Neural progenitor cell (in vitro differentiated cells): ENCODE measurements around the gene KLHL20. TPM values are rescaled to one million over a fixed set of nuclear protein-coding genes. Genes with fewer than 3 reads are reported as not detected.
A peak's percentile ranks its signal among the peaks of the same experiment; 100 is the strongest.
"Not testable (repeated sequence)": the region's sequence is repeated elsewhere in the genome, so short reads cannot be mapped to it uniquely, and the experiment has no call there.

Experiments
- DNase-seq: peaks from one replicate; pipeline ENCODE4 v3.0.0-alpha.2; 2016; ENCODE audit warnings: low spot score
- H2AFZ ChIP-seq: fragments of 200-600 bp; sonication (generic); replicated peaks from 2 replicates; pipeline ENCODE4 v1.6.1; 2016; ENCODE audit warnings: antibody characterized with exemption
- H3F3A ChIP-seq: fragments of 200-600 bp; sonication (generic); 2 replicates; pipeline ENCODE4 v1.6.1; 2016; ENCODE audit warnings: antibody characterized with exemption, low read depth
- H3K27ac ChIP-seq: fragments of 200-600 bp; sonication (generic); 2 replicates; pipeline ENCODE4 v1.5.1; 2016; ENCODE audit warnings: mild to moderate bottlenecking
- H3K27me3 ChIP-seq: fragments of 200-600 bp; sonication (generic); 2 replicates; pipeline ENCODE4 v1.6.1; 2016; ENCODE audit warnings: mild to moderate bottlenecking, moderate library complexity
- H3K36me3 ChIP-seq: fragments of 200-600 bp; sonication (generic); 2 replicates; pipeline ENCODE4 v1.5.1; 2016
- H3K4me1 ChIP-seq: fragments of 200-600 bp; sonication (generic); 2 replicates; pipeline ENCODE4 v1.6.1; 2016; ENCODE audit warnings: mixed run types
- H3K4me2 ChIP-seq: fragments of 200-600 bp; sonication (generic); 2 replicates; pipeline ENCODE4 v1.6.1; 2016
- H3K4me3 ChIP-seq: fragments of 200-600 bp; sonication (generic); 2 replicates; pipeline ENCODE4 v1.5.1; 2016
- H3K79me2 ChIP-seq: fragments of 200-600 bp; sonication (generic); 2 replicates; pipeline ENCODE4 v1.6.1; 2016; ENCODE audit warnings: low read depth
- H3K9ac ChIP-seq: fragments of 200-600 bp; sonication (generic); 2 replicates; pipeline ENCODE4 v1.6.1; 2016
- H3K9me3 ChIP-seq: fragments of 200-600 bp; sonication (generic); 2 replicates; pipeline ENCODE4 v1.5.1; 2016; ENCODE audit warnings: low read depth
- H4K20me1 ChIP-seq: fragments of 200-600 bp; sonication (generic); 2 replicates; pipeline ENCODE4 v1.6.1; 2016; ENCODE audit warnings: low read depth
- H3K27ac Mint-ChIP-seq: 3 replicates; pipeline ENCODE4 v1.8.0; 2021; ENCODE audit warnings: mixed read lengths
- H3K27me3 Mint-ChIP-seq: 2 replicates; pipeline ENCODE4 v1.8.0; 2022; ENCODE audit warnings: low read depth, mild to moderate bottlenecking, inconsistent platforms, moderate library complexity, mixed read lengths; ENCODE audit not compliant: insufficient read depth
- H3K36me3 Mint-ChIP-seq: 3 replicates; pipeline ENCODE4 v1.8.0; 2021; ENCODE audit warnings: mixed read lengths
- H3K4me1 Mint-ChIP-seq: 3 replicates; pipeline ENCODE4 v1.8.0; 2021; ENCODE audit warnings: mixed read lengths
- H3K4me3 Mint-ChIP-seq: 3 replicates; pipeline ENCODE4 v1.8.0; 2021; ENCODE audit warnings: mild to moderate bottlenecking, moderate library complexity, mixed read lengths
- H3K9me3 Mint-ChIP-seq: 3 replicates; pipeline ENCODE4 v1.8.0; 2020; ENCODE audit warnings: mixed read lengths
- CTCF ChIP-seq: fragments of 200-600 bp; sonication (generic); IDR thresholded peaks from 2 replicates; pipeline ENCODE4 v1.5.1; 2017; ENCODE audit warnings: antibody characterized with exemption, mild to moderate bottlenecking
- EZH2 ChIP-seq: fragments of 200-600 bp; sonication (generic); IDR thresholded peaks from 2 replicates; pipeline ENCODE4 v1.6.1; 2017; ENCODE audit warnings: antibody characterized with exemption, mild to moderate bottlenecking, moderate library complexity
- EZH2phosphoT487 ChIP-seq: fragments of 200-600 bp; sonication (generic); IDR thresholded peaks from 2 replicates; pipeline ENCODE4 v1.6.1; 2017; ENCODE audit warnings: antibody characterized with exemption
- total RNA-seq: library from RNA; depleted of rRNA; stranded (reverse); fragments of >200 nt; gene quantifications from 2 replicates; pipeline ENCODE4 v1.2.3, GENCODE V29; 2015; ENCODE audit warnings: low replicate concordance

KLHL20 gene
- total RNA-seq, 1 donor from 2014 or later = 30.4 TPM

- Mint-ChIP-seq H3K9me3 (no peaks in the 10 kb centered on the region), H3K4me3 (no peak overlapping the region), H3K27ac (no peak overlapping the region), H3K36me3 (no peaks in the 10 kb centered on the region), H3K27me3 (peaks cover 6% of the 10 kb centered on the region), H3K4me1 (no peaks in the 10 kb centered on the region)
- no peaks in the 10 kb centered on the region for H3K9me3 ChIP-seq
- peaks cover 46% of the 10 kb centered on the region for H3K27me3 ChIP-seq
- no peak overlapping the region for H2AFZ ChIP-seq
- no peak for DNase-seq
- H3F3A ChIP-seq = no peaks in the 10 kb centered on the region
- no peaks in the 10 kb centered on the region for H4K20me1 ChIP-seq
- no peak overlapping the region for H3K9ac ChIP-seq
- no peak overlapping the region for H3K27ac ChIP-seq
- no peak for TF ChIP-seq EZH2
- TF ChIP-seq EZH2phosphoT487 = no peak
- no peak for TF ChIP-seq CTCF
- H3K4me1 ChIP-seq = no peaks in the 10 kb centered on the region
- H3K79me2 ChIP-seq = no peaks in the 10 kb centered on the region
- no peaks in the 10 kb centered on the region for H3K36me3 ChIP-seq
- H3K4me3 ChIP-seq = no peak overlapping the region
- H3K4me2 ChIP-seq = no peak overlapping the region
These were observed 6.0 kb upstream of the KLHL20 start for GRCh38 chr1:173708787-173709186.

GRCh38 chr1:173714441-173714758 is 381 bp upstream of the KLHL20 start:
- Histone ChIP-seq H3K4me3 (peak overlapping the region; percentile 89), H3K36me3 (no peaks in the 10 kb centered on the region), H4K20me1 (no peaks in the 10 kb centered on the region), H3K9me3 (no peaks in the 10 kb centered on the region), H3K27me3 (peaks cover 40% of the 10 kb centered on the region), H2AFZ (peak overlapping the region; percentile 93), H3F3A (peaks cover 13% of the 10 kb centered on the region), H3K27ac (no peak overlapping the region), H3K79me2 (peaks cover 29% of the 10 kb centered on the region), H3K4me1 (peaks cover 10% of the 10 kb centered on the region), H3K4me2 (peak overlapping the region; percentile 91), H3K9ac (no peak overlapping the region)
- peaks cover 6% of the 10 kb centered on the region for H3K27me3 Mint-ChIP-seq
- TF ChIP-seq EZH2phosphoT487 = no peak
- no peak for TF ChIP-seq CTCF
- TF ChIP-seq EZH2 = no peak
- peak overlapping the region; percentile 97 for H3K27ac Mint-ChIP-seq
- peak overlapping the region; percentile 98 for H3K4me3 Mint-ChIP-seq
- no peak for DNase-seq
- H3K4me1 Mint-ChIP-seq = peaks cover 22% of the 10 kb centered on the region
- H3K9me3 Mint-ChIP-seq = no peaks in the 10 kb centered on the region
- H3K36me3 Mint-ChIP-seq = no peaks in the 10 kb centered on the region

GRCh38 chr1:173715538-173715844 is 710 bp downstream of the KLHL20 start:
- Mint-ChIP-seq H3K36me3 (peaks cover 4% of the 10 kb centered on the region), H3K4me3 (peak overlapping the region; percentile 98), H3K9me3 (no peaks in the 10 kb centered on the region), H3K4me1 (peaks cover 22% of the 10 kb centered on the region), H3K27me3 (peaks cover 6% of the 10 kb centered on the region), H3K27ac (peak overlapping the region; percentile 57)
- no peaks in the 10 kb centered on the region for H3K36me3 ChIP-seq
- H3K4me3 ChIP-seq = peak overlapping the region; percentile 89
- peak overlapping the region; percentile 62 for H3K27ac ChIP-seq
- no peak for TF ChIP-seq EZH2phosphoT487
- no peak for TF ChIP-seq EZH2
- no peak for TF ChIP-seq CTCF
- no peaks in the 10 kb centered on the region for H4K20me1 ChIP-seq
- H3K4me1 ChIP-seq = peaks cover 10% of the 10 kb centered on the region
- H3K79me2 ChIP-seq = peaks cover 29% of the 10 kb centered on the region
- H3K27me3 ChIP-seq = peaks cover 30% of the 10 kb centered on the region
- peaks cover 13% of the 10 kb centered on the region for H3F3A ChIP-seq
- peak overlapping the region; percentile 62 for H3K9ac ChIP-seq
- no peaks in the 10 kb centered on the region for H3K9me3 ChIP-seq
- DNase-seq = no peak
- H2AFZ ChIP-seq = peak overlapping the region; percentile 93
- H3K4me2 ChIP-seq = peak overlapping the region; percentile 91

GRCh38 chr1:173717238-173717637 is 2.5 kb downstream of the KLHL20 start:
- Mint-ChIP-seq H3K9me3 (peaks cover 2% of the 10 kb centered on the region), H3K36me3 (peaks cover 11% of the 10 kb centered on the region), H3K27ac (no peak overlapping the region), H3K4me3 (no peak overlapping the region), H3K27me3 (peaks cover 2% of the 10 kb centered on the region), H3K4me1 (peaks cover 22% of the 10 kb centered on the region)
- Histone ChIP-seq H3K27me3 (peaks cover 12% of the 10 kb centered on the region), H3K27ac (no peak overlapping the region), H3K9ac (no peak overlapping the region), H3F3A (peaks cover 13% of the 10 kb centered on the region), H3K4me3 (no peak overlapping the region), H4K20me1 (no peaks in the 10 kb centered on the region), H3K9me3 (no peaks in the 10 kb centered on the region), H3K79me2 (peaks cover 29% of the 10 kb centered on the region), H3K4me1 (peaks cover 10% of the 10 kb centered on the region), H3K4me2 (no peak overlapping the region), H3K36me3 (no peaks in the 10 kb centered on the region), H2AFZ (no peak overlapping the region)
- no peak for TF ChIP-seq EZH2phosphoT487
- DNase-seq = no peak

GRCh38 chr1:173731331-173731730 is 16.6 kb downstream of the KLHL20 start:
- not testable (repeated sequence) for H3K27me3 Mint-ChIP-seq, H3K4me3 ChIP-seq, H3K27me3 ChIP-seq, H3K4me1 ChIP-seq, H3K27ac Mint-ChIP-seq, H3K9ac ChIP-seq, H3F3A ChIP-seq, H3K4me1 Mint-ChIP-seq, H3K4me3 Mint-ChIP-seq, H2AFZ ChIP-seq, H3K27ac ChIP-seq, H3K9me3 ChIP-seq, H3K4me2 ChIP-seq, H4K20me1 ChIP-seq, DNase-seq, H3K36me3 ChIP-seq, H3K79me2 ChIP-seq
- Mint-ChIP-seq H3K36me3 (peaks cover 35% of the 10 kb centered on the region), H3K9me3 (peaks cover 36% of the 10 kb centered on the region)
